HG02610 (cell line): ENCODE results near the gene ENC1.

Source experiments
- ATAC-seq: cut with Tn5 transposase; IDR thresholded peaks from one replicate; pipeline ENCODE4 v1.9.1; 2021; ENCODE audit warnings: mild to moderate bottlenecking, moderate library complexity; ENCODE audit not compliant: unreplicated experiment

ENC1 gene

GRCh38 chr5:74657165-74657564 lies 16.6 kb upstream of the ENC1 start:
- no peak for ATAC-seq

DNA sequence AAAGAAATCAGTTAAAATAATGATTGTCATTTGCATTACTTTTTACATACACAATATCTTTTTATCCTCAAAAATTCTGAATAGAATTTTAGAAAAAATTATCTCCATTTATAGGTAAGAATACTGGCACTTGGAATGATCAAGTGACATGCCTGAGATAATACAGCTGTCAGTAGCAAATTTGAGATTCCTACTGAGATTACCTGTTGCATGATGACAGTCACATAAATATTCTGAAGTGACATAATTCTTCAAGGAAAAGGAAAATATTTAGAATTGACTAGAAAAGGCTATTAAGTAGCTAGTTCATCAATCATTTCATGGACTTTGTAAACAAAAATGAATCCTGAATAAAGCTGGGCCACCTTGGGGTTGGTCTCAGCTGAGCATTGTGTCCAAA lies 15.2 kb upstream of the ENC1 start:
- ATAC-seq = no peak

DNA sequence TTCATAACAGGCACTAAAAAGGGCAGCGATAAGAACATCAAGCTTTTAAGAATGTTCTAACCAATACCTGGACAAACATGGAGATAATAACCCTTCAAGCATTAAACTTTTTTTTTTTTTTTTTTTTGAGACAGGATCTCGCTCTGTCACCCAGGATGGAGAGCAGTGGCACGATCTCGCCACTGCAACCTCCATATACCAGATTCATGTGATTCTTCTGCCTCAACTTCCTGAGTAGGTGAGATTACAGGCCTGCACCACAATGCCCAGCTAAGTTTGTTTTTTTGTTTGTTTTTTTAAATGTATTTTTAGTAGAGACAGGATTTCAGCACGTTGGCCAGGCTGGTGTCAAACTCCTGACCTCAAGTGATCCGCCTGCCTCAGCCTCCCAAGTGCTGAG lies 14.7 kb upstream of the ENC1 start:
- ATAC-seq = no peak

DNA sequence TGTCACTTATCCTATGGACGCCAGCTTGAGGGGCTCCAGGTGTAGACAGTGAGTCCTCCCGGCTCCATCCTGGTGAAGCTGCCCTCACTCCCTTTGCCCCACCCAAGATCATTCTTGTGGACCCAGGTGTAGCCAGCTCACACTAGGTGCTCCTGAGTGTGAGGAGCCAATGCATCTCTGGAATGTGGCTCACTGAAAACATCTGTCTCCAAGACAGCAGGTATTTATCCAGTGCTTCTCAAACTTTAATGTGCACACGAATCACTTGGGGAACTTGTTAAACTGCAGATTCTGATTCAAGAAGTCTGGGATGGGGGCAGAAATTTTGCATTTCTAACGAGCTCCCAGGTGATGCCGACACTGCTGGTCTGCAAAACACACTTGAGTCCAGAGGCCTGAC lies 13.5 kb upstream of the ENC1 start:
- ATAC-seq = no peak

GRCh38 chr5:74652576-74652975 lies 12.0 kb upstream of the ENC1 start:
- no peak for ATAC-seq

DNA sequence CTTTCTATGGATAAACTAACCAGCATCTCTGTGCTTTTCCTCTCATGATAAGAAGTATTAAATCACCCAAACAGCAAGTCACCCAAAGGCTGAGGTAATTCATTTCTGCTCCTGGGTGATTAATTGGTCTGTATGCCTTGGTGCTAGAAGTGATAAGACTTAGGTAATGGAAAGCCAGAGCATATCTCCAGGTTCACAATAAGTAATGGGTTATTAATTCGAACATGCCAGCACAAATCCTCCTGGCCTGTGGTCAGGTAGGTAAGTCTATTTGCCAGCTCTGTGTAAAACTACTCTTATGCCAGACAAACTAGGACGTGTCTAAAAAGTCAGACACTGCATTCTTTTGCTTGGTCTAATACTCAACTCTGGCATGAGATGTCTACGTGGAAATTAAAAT lies 11.2 kb upstream of the ENC1 start:
- no peak for ATAC-seq

- no peak for ATAC-seq
Measured at GRCh38 chr5:74649421-74649973, 9.0 kb upstream of the ENC1 start.

GRCh38 chr5:74648835-74649293 lies 8.3 kb upstream of the ENC1 start:
- no peak for ATAC-seq

- no peak for ATAC-seq
Measured at GRCh38 chr5:74647096-74647495, 6.6 kb upstream of the ENC1 start.

DNA sequence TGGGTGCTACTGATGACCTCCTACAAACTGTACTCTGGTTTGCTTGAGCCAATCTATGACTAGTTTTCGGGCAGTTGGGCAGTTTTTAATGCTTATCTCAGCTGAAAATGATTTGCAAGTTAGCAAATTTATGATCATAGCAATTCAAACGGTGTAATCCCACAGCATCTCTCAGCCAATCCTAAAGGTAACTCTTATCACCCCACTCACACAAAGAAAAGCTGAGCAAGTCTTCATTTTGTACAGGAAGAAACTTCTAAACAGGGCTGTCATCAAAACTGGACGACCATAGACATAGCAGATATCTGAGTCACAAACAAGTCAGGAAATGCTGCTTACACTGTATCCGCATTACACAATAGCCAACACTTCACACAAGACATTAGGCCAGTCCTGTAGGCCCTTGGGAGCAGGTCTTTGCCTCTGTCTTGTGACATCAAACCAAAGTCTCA lies 2.6 kb upstream of the ENC1 start:
- no peak for ATAC-seq

DNA sequence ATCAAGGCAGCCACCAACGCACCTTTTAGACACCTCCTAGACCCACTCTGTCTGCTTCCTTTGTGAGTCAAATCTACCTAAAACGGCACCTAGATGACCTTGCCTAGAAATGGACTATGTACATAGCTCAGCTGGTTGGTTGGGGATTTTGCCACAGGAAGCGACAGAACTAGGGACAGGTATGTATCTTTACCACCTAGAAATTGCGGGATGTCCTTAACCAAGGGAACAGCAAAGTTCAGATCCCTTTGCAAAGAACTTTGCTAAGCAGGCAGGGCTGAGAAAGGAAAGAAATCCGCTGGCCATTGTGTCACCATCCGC lies 2.0 kb upstream of the ENC1 start:
- ATAC-seq = no peak

GRCh38 chr5:74641735-74642542 lies 1.4 kb upstream of the ENC1 start:
- no peak for ATAC-seq

- ATAC-seq = no peak
Measured at GRCh38 chr5:74640954-74641734, 616 bp upstream of the ENC1 start.

- peak; percentile 15 for ATAC-seq
Measured at GRCh38 chr5:74639807-74640449, 600 bp downstream of the ENC1 start.

DNA sequence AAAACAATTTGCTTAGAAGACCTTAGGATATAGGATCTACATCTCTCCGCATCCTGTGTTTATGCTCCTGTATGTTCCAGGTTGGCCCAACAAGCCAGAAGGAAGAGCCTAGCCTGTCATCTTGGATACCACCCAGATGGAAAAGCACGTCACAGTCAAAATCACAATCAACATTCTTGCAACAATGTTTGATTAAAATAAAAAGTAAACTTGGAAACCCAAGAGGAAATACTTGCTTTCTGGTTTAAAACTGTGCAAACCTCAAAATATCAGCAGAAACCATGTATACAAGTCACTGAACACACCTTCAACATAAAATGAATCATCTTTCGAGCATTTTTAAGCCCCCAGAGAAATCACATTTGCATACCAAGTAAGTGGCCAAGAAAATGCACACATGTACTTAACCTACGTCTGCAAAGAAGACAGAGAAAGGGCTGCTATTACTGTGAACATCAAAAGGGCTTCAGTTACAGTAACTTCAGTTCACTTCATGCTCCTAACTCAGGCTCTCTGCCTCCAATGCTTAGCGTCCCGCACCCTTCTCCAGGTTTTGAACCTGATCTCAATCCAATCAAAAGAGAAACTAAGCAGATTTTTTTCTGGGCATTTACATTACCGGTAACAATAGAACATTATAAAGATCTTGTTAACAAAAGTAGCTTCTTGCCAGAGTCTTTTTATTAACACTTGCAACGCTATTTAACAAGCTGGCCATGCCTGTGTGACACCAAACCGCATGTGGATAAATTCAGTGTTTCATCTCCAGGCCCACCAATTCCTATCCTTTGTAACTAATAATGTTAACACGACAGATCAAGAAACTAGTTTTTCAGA lies 1.3 kb downstream of the ENC1 start:
- peak; percentile 63 for ATAC-seq

DNA sequence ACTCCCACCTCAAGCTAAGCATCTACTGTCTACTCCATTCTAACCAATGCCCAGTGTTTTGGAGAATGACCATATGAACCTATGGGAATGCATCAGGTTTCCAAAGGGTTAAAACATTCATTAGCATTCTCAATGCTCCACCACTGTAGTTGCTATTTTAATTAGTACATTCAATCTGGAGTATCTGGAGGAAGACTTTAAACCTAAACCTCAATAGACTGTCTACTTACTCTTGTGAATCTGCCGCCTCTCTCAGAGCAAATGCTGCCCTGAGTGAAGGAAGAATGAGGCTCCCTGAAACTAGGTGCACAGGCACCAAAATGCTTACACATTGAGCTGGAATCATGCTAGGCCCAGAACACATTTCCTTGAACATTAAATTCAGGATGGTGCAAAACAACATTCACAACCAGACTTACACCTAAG lies 2.0 kb downstream of the ENC1 start:
- no peak for ATAC-seq

DNA sequence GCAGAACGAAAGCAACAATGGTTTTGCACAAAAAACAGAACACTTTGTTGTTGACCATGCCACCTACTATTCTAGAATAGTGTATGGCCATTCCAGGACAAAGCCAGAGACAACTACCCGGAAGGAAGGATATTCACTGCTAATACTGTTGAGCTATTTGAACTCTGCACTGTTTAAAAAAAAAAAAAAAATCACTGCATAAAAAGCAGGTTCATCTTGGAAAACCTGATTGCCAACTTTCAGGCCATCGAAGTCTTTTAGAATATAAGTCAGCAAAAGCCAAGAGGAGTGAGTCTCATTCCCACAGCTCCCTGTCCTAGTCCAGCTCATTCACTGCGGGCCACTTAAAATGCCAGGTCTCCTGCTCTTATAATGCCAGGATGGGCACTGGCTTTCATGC lies 4.0 kb downstream of the ENC1 start:
- no peak for ATAC-seq

DNA sequence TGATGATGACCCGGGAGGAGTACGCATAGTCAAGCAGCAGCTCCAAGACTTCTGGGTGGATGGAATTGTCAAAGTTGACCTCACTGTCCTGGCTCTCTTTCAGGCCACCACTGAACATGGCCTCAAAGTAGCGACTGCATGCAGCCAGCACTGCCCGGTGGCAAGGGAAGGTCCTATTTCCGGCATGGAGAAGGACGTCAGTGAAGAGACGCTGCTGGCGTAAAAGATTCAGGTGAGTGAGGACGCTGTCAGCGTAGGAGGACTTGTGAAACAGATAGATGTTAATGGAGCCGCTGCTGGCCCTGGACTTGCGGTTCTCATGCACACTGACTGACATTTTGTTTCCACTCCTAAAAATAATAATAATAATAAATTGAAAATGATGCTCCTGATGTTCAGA lies 4.4 kb downstream of the ENC1 start:
- no peak for ATAC-seq

DNA sequence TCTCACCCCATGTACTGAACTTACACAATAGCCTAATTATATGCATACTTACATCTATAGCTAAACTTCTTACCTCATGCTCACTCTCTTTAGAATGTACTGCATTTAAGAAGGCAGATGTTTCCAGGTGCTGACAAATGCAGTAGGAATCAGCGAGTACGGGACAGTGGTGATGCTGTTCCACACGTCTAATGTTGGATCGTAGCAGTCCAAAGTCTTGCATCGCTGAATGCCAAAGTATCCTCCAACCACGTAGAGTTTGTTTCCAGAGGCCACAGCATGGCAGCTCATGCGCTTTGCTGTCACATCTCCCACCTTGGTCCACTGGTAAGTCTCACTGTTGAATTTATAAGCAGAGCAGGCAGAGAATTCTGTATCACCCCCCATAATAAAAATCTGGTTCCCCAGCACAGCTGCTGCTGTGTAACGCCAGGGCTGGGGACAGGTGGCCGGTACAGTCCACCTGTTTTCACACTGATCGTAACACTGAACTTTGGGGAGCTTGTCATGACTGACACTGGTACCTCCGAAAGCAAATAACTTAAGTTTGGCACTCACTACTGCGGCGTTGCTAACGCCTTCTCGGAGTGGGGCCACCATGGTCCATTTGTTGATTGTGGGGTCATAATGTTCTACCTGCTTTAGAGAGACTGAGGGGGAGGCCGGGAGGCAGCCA lies 5.8 kb downstream of the ENC1 start:
- no peak for ATAC-seq

GRCh38 chr5:74633695-74634094 lies 6.8 kb downstream of the ENC1 start:
- ATAC-seq = no peak
